ENCODE data around the gene DNAH2.

Gene DNAH2

DNA sequence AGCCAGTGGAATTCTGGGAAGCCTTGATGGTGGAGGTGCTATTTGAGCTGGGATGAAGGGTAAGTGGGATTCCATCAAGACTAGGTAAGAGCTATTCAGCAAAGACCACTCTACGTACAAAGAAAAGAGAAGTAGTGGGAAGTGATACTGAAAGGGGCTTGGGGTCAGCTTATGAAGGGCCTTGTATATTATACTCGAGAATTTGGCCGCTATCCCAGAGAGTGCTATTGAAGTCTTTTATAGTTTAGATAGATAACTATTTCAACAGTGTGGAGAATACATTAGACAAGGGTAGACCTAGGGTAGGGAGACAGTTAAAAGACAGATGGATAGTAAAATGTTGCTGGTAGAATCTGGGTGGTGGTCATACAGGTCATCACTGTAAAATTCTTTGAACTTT, 10.3 kb downstream of the DNAH2 start:
- no peak for DNase-seq

DNA sequence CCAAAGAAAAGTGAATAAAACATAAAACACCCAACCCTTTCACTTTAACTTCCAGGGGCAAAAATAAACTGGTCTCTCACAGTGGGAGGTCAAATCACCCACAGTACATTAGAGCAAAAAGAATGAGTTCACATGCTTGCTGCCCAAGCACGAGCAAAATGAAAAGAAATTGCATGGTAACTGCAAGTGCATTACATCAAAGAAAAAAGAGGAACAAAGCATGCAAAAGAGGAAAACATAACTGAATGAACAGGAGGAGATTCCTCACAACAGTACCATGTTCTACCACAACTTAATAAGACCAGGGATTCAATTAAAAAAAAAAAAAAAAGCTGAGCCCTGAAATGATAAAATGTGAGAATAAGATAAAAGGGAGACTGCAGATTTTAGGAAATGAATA, 12.3 kb downstream of the DNAH2 start:
- peak; percentile 53 to 76 (median 73) for DNase-seq

DNA sequence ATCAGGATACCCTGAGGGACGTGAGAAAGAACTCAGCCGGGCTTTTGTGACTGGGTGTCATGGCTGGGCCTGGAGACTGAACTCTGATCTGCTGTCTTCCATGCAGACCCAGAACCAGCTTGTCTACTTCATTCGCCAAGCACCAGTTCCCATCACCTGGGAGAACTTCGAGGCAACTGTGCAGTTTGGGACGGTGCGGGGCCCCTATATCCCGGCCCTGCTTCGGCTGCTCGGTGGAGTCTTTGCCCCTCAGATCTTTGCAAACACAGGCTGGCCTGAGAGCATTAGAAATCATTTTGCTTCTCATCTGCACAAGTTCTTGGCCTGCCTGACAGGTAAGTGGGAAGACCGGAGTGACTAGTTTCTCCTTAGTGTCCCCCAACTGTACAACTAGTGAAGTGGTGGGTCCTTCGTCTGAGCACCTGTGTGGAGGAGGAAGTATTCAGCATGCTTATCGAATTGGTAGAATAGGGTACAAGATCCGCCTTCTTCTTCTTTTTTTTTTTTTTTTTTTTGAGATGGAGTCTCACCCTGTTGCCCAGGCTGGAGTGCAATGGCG, 15.5 kb downstream of the DNAH2 start:
- DNase-seq = no peak

DNA sequence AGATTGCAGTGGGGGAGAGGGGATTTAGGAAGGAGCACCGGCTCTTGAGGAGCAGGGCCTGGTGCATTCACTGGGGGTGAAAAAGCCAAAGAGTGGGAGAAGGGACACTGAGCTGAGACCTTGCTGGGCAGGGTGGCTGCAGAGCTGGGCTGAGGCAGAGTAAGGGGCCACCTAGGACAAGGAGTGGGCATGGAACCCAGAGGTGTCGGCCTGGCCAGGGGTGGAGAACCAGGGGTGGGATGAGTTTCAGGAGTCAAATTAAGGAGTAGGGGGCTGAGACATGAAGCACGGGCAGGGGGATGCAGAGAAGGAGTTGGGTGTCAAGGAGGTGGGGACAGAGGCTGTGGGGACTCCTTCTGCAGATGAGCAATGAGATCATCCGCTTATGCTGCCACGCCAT, 20.1 kb downstream of the DNAH2 start:
- no peak for DNase-seq

DNA sequence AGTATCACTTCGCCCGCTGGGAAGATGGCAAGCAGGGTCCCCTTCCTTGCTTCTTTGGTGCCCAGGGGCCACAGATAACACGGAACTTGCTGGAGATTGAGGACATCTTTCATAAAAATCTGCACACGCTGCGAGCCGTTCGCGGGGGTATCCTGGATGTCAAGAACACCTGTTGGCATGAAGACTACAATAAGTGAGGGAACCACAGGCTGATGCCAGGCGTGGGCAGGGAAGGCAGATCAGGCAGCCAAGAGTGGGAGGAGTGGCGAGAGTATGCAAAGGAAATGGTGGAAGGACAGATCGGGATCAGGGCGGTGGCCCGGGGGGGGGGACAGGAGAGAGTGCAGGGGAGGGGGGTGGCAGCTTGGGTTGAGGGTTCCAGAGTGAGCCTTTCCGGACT, 22.2 kb downstream of the DNAH2 start:
- DNase-seq = no peak

DNA sequence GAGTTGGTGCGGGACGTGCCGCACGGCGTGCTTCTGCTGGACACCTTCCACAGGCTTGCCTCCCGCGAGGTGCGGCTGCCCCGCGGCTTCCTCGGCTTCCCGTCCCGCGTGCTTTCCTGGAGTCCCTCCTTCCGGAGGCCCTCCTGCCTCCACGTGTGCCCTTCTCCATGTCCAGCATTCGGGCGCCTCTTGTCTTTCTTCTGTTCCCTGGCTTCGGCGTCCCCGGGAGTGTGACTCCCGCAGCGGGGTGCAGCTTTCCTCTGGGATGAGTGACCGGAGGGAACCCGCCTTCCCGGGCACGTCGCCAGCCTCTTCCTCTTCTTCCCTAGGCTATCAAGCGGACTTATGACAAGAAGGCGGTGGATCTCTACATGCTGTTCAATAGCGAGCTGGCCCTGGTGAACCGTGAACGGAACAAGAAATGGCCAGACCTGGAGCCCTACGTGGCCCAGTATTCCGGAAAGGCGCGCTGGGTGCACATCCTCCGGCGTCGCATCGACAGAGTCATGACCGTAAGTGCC, 23.0 kb downstream of the DNAH2 start:
- DNase-seq = no peak

DNA sequence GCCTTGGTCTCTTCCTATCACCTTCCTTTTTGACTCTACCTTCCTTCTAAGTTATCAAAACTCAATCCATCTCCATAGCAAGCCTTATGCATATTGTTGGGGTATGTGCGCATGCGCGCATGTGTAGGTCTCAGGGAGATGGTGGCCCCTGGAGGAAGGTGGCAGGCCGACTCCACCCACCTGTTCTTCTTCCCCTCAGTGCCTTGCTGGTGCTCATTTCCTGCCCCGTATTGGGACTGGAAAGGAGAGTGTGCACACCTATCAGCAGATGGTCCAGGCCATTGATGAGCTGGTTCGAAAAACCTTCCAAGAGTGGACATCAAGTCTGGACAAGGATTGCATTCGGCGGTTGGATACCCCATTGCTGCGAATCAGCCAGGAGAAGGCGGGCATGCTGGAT, 25.2 kb downstream of the DNAH2 start:
- DNase-seq = no peak

DNA sequence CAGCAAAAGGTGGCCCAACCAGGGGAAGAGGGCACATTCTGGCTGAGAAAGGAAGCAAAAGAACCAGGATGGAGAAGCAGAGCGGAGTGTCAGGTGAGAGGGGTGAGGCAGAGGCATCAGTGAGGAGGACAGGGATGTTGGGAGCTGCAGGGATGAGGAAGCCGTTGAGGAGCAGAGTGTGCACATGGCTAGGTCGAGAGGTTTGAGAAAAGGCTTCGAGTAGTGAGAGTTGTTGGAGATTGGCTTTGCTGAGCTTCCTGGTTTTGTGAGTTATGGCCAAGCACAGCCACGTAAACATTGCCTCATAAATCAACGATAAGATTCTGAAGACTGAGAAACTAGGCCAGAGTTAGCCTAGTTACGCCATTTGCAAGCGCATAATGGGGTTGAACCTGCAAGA, 26.9 kb downstream of the DNAH2 start:
- no peak for DNase-seq

DNA sequence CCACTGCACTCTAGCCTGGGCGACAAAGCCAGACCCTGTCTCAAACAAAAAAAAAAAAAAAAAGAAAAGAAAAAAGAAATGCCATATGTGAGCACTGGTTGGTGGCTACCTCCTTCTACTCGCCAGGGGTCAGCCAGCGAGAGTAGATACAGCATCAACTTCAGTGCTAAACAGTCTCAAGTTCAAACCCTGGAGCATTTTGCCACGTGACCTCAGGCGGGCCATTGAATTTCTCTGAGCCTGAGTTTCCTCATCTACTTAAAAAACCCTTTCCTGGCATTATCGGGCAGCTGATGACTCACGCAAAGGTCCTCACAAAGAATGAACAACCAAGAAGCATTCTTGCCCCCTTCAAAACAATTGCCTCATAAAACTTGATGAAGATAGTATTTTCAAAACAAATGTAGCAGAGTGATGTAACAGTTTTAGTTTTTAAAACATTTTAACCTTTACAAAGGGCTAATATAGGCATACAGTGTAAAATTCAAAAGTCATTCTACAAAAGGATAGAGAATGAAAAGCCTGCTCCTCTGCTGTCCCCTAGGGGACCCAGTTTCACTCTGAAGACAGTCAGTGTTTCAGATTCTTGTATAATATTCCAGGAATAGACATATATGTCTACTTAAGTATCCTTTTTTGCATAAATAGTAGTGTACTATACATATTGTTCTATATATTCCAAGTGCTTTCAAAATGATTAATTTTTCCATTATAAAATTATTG, 28.4 kb downstream of the DNAH2 start:
- DNase-seq = peak; percentile 73 to 81 (median 77)

DNA sequence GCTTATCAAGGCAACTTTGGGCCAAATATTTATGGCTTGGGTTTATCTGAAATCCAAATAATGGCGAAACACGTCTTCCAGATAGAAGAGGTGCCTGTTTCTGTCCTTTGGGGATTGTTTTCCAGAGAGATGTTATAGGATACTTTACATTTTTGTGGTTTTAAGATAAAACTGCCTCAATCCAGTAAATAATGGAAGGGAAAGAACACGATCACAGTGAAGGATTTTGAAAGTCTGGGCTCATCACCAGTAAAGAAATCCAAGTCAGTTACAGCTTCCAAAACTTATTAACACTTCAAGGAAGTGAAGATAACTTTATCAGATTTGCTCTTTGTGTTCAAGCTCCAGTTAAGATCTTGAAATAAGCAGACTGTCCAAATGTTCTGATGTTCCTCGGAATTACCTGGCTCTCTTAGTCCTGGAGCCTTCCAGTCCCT, 30.1 kb downstream of the DNAH2 start:
- DNase-seq = no peak

DNA sequence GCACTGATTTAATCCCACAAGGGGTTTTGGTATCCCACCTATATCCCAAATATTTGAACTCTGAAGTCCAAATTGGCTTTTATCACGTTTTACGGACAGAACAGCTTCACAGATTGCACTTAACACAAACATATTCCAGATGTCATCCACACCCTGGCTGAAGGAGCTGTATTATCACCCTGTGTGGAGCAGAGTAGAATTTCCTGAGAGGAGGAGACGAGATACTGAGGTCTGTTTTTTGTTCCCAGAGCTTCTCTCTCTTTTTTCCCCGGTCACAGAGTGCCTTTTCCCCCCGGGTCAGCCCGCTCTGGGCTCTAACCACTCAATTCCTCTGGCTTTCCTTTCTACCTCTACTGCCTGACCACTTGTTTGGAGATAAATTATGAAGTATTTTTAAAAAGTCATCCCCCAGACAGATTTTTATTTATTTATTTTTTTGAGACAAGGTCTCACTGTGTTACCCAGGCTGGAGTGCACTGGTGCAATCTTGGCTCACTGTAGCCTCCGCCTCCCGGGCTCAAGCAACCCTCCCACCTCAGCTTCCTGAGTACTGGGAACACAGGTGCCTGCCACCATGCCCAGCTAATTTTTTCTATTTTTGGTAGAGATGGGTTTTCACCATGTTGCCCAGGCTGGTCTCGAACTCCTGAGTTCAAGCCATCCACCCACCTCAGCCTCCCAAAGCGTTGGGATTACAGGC, 30.7 kb downstream of the DNAH2 start:
- DNase-seq = no peak

DNA sequence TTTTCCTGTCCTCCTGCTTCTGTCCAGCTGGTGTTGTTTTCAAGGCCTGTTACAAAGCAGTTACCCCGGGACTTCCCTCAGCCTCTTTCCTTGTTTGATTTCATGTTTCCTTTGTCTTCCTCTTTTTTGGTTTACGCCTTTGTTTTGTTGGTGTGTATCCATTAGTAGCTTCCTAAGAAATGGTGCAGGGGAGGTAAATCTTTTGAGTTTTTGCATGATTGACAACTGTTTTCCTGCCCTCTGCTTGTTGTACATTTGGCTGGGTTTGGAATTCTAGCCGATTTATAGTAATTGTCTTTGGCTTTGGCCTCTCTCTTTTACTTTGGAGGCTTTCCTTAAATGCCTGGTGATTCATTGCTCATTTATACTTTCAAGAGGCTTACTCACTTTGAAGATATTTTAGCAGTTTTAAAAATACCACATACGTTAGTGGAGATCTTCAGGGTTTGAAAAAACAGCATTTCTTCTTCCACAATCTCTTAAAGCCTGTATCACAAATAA, 32.8 kb downstream of the DNAH2 start:
- peak in 2 of 3 donors; percentile 7 to 12 for DNase-seq

DNA sequence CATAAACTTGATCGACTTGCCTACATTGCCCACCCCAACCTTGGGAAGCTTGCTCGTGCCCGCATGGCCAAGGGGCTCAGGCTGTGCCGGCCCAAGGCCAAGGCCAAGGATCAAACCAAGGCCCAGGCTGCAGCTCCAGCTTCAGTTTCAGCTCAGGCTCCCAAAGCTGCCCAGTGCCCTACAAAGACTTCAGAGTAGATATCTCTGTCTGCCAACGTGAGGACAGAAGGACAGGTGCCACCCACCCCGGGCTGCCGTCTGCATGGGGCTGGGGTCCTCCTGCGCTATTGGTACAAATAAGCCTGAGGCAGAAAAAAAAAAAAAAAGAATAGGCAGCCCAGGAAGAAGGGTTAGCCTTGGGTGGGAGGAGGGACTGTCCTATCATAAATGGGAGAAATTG, 37.1 kb downstream of the DNAH2 start:
- no peak for DNase-seq

DNA sequence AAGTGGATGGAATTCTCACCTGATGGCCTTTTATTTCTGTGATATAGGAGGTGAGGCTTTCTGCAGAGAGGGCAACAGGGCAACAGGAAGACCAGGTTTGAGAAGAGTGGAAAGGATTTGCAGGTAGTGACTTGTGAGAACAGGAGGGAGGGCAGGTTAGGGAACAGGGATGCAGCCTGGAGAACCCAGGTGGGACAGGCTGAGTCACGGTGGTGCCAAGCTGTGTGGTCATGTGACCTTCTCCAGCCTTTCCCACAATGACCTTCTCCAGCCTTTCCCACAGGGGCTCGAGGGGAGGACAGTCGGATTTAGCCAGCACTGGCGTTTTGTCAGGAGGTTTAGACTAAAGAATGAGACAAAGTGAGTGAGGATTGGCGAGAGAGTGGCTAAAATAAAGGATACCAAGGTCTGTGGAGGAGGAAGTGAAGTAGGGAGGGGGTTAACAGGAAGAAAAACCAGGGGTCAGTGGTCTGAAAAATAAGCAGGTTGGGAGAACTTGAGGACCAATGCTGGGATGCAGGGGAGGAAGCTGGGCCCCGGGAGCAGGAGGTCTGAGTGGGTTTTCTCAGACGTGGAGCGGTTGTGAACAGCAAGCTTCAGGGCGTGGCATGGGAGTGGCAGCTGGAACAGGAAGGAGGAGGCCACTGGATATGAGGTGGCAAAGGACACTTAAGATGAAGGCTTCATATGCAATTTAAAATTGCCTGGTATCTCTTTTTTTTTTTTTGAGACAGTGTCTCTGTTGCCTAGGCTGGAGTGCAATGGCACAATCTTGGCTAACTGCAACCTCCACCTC, 37.7 kb downstream of the DNAH2 start:
- DNase-seq = no peak

DNA sequence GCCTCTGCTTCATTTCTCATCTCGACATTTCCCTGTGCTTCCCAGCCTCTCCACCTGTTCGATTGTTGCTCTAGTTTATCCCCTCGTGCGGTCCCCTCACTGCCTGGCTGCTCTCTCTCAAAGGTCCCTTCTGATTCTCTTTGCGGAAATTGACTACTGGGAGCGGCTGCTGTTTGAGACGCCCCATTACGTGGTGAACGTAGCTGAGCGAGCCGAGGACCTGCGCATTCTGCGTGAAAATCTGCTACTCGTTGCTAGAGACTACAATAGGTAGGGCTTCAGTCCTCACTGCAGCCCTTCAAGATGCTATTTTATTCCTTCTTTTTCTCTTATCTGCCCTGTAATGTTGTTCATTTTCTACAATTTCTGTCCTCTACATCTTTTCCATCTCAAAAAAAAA, 39.4 kb downstream of the DNAH2 start:
- DNase-seq = no peak

DNA sequence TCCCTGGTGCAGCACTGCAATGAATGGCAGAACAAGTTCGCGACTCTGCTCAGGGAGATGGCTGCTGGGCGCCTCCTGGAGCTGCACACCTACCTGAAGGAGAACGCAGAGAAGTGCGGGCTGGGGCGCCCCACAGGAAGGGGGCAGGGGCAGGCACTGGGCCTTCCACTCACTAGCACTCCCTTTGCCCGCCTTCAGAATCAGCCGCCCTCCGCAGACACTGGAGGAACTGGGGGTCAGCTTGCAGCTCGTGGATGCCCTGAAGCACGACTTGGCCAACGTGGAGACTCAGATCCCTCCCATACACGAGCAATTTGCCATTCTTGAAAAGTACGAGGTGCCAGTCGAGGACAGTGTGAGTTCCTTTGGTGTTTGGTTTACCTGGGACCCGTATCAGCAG, 46.4 kb downstream of the DNAH2 start:
- DNase-seq = no peak

DNA sequence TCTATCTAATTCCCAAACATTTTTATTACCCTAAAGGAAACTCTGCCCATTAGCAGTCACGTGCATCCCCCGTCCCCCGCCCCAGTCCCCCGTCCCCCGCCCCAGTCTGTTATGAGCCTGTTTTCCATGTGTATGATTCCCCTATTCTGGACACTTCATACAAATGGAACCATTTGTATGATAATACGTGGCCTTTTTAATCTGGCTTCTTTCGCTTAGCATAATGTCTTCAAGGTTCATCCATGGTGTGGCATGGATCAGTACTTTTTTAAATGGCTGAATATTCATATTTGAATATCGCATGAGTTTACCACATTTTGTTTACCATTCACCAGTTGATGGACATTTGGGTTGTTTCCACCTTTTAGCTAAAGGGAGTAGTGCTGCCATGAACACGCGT, 49.5 kb downstream of the DNAH2 start:
- DNase-seq = no peak

DNA sequence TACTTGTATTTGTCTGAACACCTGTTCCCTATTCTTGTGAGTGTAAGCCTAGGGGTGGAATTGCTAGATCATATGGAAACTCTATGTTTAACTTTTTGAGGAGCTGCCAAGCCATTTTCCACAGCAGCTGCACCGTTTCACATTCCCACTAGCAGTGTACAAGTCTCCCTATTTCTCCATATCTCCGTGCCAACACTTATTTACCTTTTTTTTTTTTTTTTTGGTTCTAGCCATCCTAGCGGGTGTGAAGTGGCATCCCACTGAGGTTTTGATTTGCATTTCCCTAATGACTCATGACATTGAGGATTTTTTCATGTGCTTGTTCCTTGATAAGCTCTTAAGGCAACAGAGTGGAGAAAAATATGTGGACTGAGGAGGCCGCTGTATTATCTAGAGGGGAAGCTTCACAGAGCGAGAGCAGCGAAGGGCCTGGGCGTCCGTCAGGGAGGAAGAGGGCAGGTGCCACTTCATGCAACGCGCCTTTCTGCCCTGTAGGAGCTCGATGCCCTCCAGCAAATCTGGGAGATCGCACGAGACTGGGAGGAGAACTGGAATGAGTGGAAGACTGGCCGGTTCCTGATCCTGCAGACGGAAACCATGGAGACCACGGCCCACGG, 50.0 kb downstream of the DNAH2 start:
- DNase-seq = no peak

DNA sequence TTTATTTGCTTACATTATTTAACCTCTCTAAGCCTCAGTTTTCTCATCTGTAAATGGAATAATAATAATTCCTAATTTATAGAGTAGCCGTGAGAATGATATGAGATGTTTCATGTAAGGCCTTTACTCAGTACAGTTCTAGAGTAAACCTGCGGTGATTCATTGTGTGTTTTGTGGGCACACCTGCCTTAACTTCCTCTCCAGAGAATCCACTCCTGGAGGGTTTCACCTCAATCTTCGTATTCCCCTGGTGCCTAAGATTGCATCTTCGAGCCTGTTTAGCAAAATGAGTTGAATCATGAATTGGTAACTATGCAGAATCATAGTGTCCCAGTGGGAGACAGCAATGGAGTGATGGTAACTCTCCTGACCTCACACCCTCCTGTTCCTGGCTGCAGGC, 52.3 kb downstream of the DNAH2 start:
- no peak for DNase-seq

DNA sequence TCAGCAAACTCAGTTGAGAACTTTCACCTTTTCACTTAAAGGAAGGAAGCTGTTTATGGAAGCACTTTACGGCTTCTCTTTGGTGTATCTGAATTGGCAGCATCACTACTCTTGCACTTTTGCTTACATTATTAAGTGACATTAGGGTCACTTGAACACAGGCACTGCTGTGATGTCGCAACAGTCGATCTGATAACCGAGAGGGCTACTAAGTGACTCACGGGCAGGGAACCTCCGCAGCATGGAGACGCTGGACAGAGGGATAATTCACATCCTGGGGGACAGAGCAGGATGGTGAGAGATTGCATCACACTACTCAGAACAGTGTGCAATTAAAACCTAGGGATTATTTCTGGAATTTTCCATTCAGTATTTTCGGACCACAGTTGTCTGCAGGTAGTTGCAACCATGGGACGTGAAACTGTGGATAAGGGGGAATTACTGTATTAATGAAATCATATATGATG, 56.5 kb downstream of the DNAH2 start:
- DNase-seq = no peak

DNA sequence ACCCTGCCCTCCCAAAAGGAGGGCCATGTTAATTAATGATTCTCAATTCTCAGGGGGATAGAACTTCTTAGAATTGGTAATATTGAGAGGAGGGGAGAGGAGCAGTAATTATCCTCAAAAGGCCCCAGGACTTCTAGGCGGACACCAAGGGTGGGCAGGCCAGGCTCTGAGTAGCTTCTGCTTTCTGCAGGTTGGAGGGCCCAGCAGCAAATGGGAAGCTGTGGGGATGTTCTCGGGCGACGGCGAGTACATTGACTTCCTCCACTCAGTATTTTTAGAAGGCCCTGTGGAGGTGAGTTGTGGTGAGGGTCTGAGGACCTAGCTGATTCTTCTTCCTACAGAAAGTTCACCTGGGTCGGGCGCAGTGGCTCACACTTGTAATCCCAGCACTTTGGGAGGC, 57.5 kb downstream of the DNAH2 start:
- peak; percentile 25 to 41 (median 38) for DNase-seq

DNA sequence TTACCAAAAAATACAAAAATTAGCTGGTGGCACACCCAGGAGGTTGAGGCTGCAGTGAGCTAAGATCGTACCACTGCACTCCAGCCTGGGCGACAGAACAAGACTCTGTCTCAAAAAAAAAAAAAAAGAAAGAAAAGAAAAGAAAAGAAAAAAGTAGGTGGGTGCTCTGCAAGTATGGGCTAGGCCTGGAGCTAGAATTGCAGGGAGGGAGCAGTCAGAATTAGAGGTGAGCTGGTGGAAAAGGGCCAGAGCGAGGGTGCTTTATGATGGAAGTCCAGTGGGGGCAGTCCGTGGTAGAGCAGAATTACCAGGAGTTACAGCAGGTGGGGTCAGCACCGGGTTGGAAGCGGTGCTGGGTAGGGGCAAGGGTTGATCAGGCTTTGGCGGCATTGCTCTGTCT, 59.5 kb downstream of the DNAH2 start:
- DNase-seq = no peak

DNA sequence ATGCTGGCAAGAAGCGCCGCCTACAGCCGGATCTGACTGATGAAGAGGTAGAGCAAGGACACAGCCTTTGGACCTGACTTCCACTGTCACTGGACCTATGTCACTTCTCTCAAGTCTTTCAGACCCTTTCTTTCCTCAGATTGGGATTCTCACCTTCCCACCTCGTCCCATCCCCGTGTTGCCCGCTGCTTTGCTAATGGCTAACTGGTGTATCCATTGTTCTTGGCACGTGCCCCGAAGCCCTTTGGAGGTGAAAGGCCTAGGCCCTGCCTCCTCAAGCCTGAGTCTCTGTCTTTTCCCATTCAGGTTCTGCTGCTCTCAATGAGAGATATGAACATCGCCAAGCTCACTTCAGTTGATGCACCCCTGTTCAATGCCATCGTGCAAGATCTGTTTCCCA, 63.2 kb downstream of the DNAH2 start:
- no peak for DNase-seq

All from suppressor macrophage treated with lipopolysaccharide for 1 hour (primary cell).